Measurements from ENCODE around the gene MAST4.

Gene MAST4

GRCh38 chr5:66931651-66932050 is 335.5 kb downstream of the MAST4 start (continued):
- TF ChIP-seq ZNF148 (tag by site-specific recombination; IDR thresholded peaks at IDR 0.05; ENCODE audit: borderline replicate concordance): no peak
- TF ChIP-seq ZBTB8A (tag by site-specific recombination; IDR thresholded peaks at IDR 0.05): no peak
- no peak for TF ChIP-seq ZNF660 (tag by site-specific recombination; IDR thresholded peaks at IDR 0.05)
- no peak for TF ChIP-seq ZNF623 (tag by site-specific recombination; IDR thresholded peaks at IDR 0.05)

GRCh38 chr5:66932457-66932856 is 336.3 kb downstream of the MAST4 start:
- POLR2A ChIA-PET: no interaction called here
- CTCF ChIA-PET: no interaction called here
- Histone ChIP-seq H3K4me3 (ENCODE audit: low read depth, low read length) (no peak overlapping the region), H3K9me3 (ENCODE audit: control insufficient read depth, insufficient read depth, low read depth, low read length) (no peaks in the 10 kb centered on the region), H3K27ac (ENCODE audit: extremely low read depth, low read depth, low read length) (no peak overlapping the region), H3K4me1 (ENCODE audit: control insufficient read depth, insufficient read depth, low read length) (peaks cover 3% of the 10 kb centered on the region; the same call in 1 of the 2 replicates), H3K36me3 (ENCODE audit: control insufficient read depth in 2 of 2, insufficient read depth in 1 of 2, low read length in 2 of 2) (no peaks in the 10 kb centered on the region)
- TF ChIP-seq ZNF175 (tag by site-specific recombination; IDR thresholded peaks at IDR 0.05) (no peak), PATZ1 (tag by site-specific recombination; IDR thresholded peaks at IDR 0.05) (no peak), ZNF24 (tag by site-specific recombination; IDR thresholded peaks at IDR 0.05) (no peak), ZNF214 (tag by site-specific recombination; IDR thresholded peaks at IDR 0.05; ENCODE audit: borderline replicate concordance) (no peak), ZNF518A (tag by site-specific recombination; conservative IDR thresholded peaks at IDR 0.05; ENCODE audit: low read depth) (0 out of 2 replicates have a peak, but pooled peaks have one; percentile 21), ZNF169 (tag by site-specific recombination; IDR thresholded peaks at IDR 0.05) (no peak), ZNF350 (tag by site-specific recombination; IDR thresholded peaks at IDR 0.05) (no peak), HOXC10 (CRISPR knock-in tag; IDR thresholded peaks at IDR 0.05) (no peak), ZBTB49 (tag by site-specific recombination; IDR thresholded peaks at IDR 0.05; ENCODE audit: low read depth) (no peak), ZNF513 (tag by site-specific recombination; IDR thresholded peaks at IDR 0.05) (no peak), ZNF423 (tag by site-specific recombination; IDR thresholded peaks at IDR 0.05) (no peak), PRDM6 (tag by site-specific recombination; IDR thresholded peaks at IDR 0.05) (0 out of 2 replicates have a peak, but pooled peaks have one; percentile 6)
